Rectal smooth muscle tissue (tissue), 1 donor: Measurements from ENCODE around the gene FOXRED1.
A peak's percentile ranks its signal among the peaks of the same experiment; 100 is the strongest.
"Not testable (repeated sequence)": the region's sequence is repeated elsewhere in the genome, so short reads cannot be mapped to it uniquely, and the experiment has no call there.

Experiments used
- H3K27ac ChIP-seq: one replicate; pipeline ENCODE4 v1.7.0; 2013; ENCODE audit warnings: low read depth, low read length, inconsistent platforms
- H3K27me3 ChIP-seq: one replicate; pipeline ENCODE4 v1.7.0; 2013; ENCODE audit warnings: low read length; ENCODE audit not compliant: control insufficient read depth, insufficient read depth
- H3K36me3 ChIP-seq: one replicate; pipeline ENCODE4 v1.7.0; 2013; ENCODE audit warnings: low read length; ENCODE audit not compliant: control insufficient read depth, insufficient read depth
- H3K4me1 ChIP-seq: one replicate; pipeline ENCODE4 v1.7.0; 2013; ENCODE audit warnings: low read length; ENCODE audit not compliant: control insufficient read depth, insufficient read depth
- H3K4me3 ChIP-seq: one replicate; pipeline ENCODE4 v1.7.0; 2013; ENCODE audit warnings: low read length
- H3K9ac ChIP-seq: one replicate; pipeline ENCODE4 v1.7.0; 2013; ENCODE audit warnings: low read length

FOXRED1 gene

DNA sequence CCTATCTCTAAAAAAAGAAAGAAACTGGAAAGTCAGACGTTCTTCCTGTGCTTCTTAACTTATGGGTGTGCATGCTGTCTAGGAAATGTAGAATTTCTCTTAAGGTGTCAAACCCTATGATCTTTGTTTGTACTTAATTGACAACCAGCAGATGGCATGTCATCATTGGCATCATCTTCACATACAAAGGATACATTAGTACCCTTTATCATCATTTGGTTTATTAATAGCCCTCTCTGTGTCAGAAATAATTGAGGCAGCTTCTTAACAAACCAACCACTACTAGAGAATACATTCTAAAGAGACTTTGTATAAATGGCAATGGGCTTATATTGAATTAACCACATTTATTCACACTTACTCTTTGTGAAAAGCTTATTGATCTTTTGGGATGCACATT lies 14.1 kb upstream of the FOXRED1 start:
- Histone ChIP-seq H3K27ac (no peak overlapping the region), H3K4me1 (no peaks in the 10 kb centered on the region), H3K27me3 (no peaks in the 10 kb centered on the region), H3K4me3 (no peak overlapping the region), H3K36me3 (no peaks in the 10 kb centered on the region), H3K9ac (no peak overlapping the region)

DNA sequence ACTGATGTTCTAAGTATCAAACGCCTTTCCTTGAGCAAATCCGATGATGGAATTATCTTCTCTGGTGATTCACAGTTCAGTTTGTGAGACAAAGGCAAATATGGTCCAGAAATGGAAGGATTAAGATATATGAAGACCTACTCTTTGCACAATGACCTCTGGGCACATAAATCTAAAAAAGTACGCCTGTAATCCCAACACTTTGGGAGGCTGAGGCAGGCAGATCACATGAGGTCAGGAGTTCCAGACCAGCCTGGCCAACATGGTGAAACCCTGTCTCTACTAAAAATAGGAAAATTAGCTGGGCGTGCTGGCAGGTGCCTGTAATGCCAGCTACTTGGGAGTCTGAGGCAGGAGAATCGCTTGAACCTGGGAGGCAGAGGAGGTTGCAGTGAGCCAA lies 13.4 kb upstream of the FOXRED1 start:
- not testable (repeated sequence) for H3K36me3 ChIP-seq, H3K4me3 ChIP-seq, H3K9ac ChIP-seq, H3K27me3 ChIP-seq, H3K27ac ChIP-seq, H3K4me1 ChIP-seq

DNA sequence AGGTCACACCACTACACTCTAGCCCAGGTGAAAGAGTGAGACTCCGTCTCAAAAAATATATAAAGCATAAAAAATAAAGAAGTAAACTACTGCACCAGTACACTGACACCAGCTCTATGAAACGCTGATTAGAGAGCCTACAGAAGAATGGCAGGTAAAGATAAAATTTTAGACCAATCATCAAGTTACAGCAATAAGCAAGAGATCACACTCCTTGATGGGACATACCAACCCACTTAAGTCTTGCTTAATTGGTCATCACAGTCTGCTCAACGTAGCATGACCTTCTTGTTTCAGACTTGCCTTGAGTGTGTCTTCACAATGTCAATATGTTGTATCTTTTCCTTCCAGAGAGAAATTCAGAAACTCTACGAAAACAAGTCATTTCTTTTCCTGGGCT lies 12.7 kb upstream of the FOXRED1 start:
- peaks cover 3% of the 10 kb centered on the region for H3K36me3 ChIP-seq

DNA sequence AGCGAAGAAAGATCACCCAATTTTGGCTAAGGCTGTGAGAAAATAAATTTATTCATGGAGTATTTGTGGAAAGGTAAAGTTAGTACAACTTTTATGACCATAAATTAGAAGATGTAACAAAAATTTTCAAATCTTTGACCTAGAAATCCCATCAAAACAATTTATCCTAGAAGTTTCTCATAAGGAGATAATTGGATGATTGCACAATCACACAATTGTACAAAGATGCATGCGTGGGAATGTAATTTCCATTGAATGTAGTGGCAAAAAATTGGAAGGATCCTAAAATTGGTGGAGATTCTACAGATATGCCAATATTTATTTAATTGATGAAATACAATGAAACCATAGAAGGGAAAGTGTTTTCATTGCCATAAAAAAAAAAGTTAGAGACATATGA lies 11.8 kb upstream of the FOXRED1 start:
- Histone ChIP-seq H3K4me1 (no peaks in the 10 kb centered on the region), H3K27me3 (no peaks in the 10 kb centered on the region), H3K4me3 (no peak overlapping the region), H3K9ac (no peak overlapping the region), H3K27ac (no peak overlapping the region), H3K36me3 (peaks cover 9% of the 10 kb centered on the region)

More for the DNA sequence above, 12.7 kb upstream of the FOXRED1 start:
- H3K4me1 ChIP-seq: no peaks in the 10 kb centered on the region
- no peak overlapping the region for H3K27ac ChIP-seq
- H3K4me3 ChIP-seq: no peak overlapping the region
- H3K9ac ChIP-seq: no peak overlapping the region
- H3K27me3 ChIP-seq: no peaks in the 10 kb centered on the region

DNA sequence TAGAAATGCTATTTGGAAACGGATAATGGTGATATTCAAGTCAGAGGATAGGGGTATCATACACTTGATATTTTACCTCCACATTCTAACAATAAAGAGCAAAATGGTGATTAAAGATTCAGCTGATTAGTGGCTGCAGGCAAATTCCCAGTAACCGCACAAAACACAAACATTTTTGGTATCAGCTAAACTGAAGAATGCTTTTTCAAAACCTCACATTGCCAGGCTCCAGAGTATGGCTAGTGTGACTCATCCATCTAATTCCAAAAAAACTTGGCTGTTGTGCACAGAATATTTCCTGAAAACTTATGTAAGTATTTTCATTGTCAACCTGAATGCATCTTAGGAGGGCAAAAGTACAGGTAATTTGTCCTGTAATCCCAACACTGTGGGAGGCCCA lies 11.2 kb upstream of the FOXRED1 start:
- no peaks in the 10 kb centered on the region for H3K4me1 ChIP-seq
- no peak overlapping the region for H3K27ac ChIP-seq
- no peaks in the 10 kb centered on the region for H3K27me3 ChIP-seq
- H3K36me3 ChIP-seq: peaks cover 12% of the 10 kb centered on the region
- H3K9ac ChIP-seq: no peak overlapping the region
- no peak overlapping the region for H3K4me3 ChIP-seq

DNA sequence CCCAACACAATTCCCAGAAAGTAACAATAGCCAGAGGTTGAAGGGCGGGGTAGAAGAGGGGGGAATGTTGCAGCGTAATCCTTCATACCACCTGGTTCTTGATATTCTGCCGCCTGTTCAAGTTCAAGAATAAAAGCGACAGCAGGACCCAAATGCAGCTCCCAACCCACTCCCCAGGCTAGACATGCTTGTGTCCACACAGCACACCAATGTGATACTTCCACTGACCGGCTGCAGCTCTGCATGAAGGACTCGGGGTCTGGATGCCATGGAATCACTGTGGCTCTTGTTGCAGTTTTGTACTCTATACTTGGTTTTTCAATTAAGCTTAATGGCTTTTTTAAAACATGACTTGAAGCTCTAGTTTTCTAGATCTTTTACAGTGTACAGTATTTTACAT lies 6.7 kb upstream of the FOXRED1 start:
- H3K4me1 ChIP-seq: no peaks in the 10 kb centered on the region
- no peak overlapping the region for H3K27ac ChIP-seq
- no peak overlapping the region for H3K9ac ChIP-seq
- peaks cover 53% of the 10 kb centered on the region for H3K36me3 ChIP-seq
- H3K27me3 ChIP-seq: no peaks in the 10 kb centered on the region
- no peak overlapping the region for H3K4me3 ChIP-seq

DNA sequence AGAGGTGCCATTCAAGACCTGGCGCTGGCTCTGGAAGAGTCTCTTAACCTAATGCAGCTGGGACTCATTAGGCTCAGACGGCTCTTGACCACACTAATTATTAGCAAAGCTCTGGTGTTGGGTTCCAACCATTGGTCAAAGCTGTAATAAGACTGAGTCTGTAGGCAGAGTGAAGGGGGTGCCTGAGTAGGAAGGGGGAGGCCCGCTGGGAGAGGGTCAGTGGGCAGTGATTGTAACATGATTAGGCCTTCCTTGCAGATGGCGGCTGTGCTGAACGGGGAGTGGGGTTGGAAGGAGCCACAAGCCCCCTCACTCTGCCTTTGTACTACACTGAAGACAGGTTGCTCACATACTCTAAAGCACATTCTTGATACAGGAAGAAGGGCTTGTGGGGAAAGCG lies 5.5 kb upstream of the FOXRED1 start:
- Histone ChIP-seq H3K4me1 (peaks cover 6% of the 10 kb centered on the region), H3K9ac (no peak overlapping the region), H3K4me3 (no peak overlapping the region), H3K36me3 (peaks cover 53% of the 10 kb centered on the region), H3K27ac (no peak overlapping the region), H3K27me3 (no peaks in the 10 kb centered on the region)

DNA sequence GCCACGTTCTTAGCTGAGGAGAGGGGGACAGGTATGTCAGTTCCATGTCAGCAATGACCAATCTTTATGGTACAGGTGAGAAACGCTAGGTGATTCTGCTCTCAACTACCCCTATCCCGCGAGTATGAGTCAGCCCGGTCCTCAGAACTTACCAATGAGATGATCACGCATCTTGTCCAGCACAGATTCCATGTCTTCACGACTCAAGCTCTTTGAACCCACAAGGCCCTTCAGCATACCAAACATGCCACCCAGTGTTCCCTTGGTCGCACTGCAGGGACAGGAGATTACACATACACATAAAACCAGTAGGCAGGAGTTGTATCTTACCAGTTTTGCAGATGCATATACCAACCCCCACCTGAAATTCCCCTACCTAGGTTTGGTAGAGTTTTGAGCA lies 3.1 kb upstream of the FOXRED1 start:
- no peak overlapping the region for H3K4me3 ChIP-seq
- H3K27ac ChIP-seq: no peak overlapping the region
- H3K36me3 ChIP-seq: peaks cover 53% of the 10 kb centered on the region
- no peaks in the 10 kb centered on the region for H3K27me3 ChIP-seq
- H3K9ac ChIP-seq: no peak overlapping the region
- peaks cover 6% of the 10 kb centered on the region for H3K4me1 ChIP-seq

DNA sequence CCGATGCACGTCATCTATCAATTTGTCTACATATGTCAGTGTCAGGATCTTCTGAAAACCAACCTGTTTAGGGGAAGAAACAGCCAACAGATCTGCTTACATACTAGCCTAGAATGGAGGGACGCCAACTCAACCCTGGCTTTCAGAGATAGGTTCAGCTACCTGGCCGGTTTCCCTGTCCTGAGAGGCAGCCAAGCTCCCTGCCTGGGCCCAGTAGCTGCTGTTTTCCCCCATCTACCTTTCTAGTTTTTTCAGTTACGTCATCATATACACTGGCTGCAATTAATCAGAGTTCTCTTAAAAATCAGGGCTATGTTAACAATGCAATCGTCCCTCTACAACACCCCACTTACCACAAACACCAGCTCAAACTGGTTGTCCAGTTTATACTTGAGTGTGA lies 1.3 kb upstream of the FOXRED1 start:
- no peaks in the 10 kb centered on the region for H3K27me3 ChIP-seq
- H3K9ac ChIP-seq: peak overlapping the region; percentile 92
- H3K36me3 ChIP-seq: peaks cover 40% of the 10 kb centered on the region
- peak overlapping the region; percentile 85 for H3K27ac ChIP-seq
- peaks cover 6% of the 10 kb centered on the region for H3K4me1 ChIP-seq
- peak overlapping the region; percentile 97 for H3K4me3 ChIP-seq

DNA sequence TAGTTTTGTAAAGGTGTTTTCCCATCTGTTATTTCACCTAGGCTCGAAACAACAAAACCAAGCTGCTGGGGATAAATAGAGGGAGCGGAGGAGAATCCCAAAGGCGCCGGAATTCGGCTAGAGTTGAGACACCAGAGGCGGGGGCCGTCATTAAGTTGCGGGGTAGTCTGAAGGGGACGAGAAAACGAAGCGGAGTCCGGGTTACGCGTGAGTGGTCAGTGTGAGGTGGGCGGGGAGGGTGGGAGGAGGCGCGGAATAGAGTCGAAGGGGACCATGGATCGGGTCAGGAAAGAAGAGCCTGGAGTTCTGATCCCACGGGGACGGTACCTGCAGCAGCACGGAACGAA lies 620 bp upstream of the FOXRED1 start:
- H3K4me3 ChIP-seq: peak overlapping the region; percentile 97
- H3K27me3 ChIP-seq: no peaks in the 10 kb centered on the region
- H3K27ac ChIP-seq: peak overlapping the region; percentile 85
- peaks cover 6% of the 10 kb centered on the region for H3K4me1 ChIP-seq
- H3K9ac ChIP-seq: peak overlapping the region; percentile 92
- H3K36me3 ChIP-seq: peaks cover 35% of the 10 kb centered on the region

DNA sequence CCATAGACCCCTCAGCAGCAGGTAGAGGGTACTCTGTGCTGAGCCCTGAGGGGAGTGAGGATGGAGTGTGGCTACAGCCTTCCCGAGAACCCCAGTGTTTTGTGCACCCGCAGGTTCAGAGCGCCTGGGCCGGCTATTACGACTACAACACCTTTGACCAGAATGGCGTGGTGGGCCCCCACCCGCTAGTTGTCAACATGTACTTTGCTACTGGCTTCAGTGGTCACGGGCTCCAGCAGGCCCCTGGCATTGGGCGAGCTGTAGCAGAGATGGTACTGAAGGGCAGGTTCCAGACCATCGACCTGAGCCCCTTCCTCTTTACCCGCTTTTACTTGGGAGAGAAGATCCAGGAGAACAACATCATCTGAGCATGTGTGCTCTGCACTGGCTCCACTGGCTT lies 8.4 kb downstream of the FOXRED1 start:
- no peak overlapping the region for H3K27ac ChIP-seq
- H3K36me3 ChIP-seq: peaks cover 14% of the 10 kb centered on the region
- no peaks in the 10 kb centered on the region for H3K27me3 ChIP-seq
- no peak overlapping the region for H3K4me3 ChIP-seq
- H3K4me1 ChIP-seq: peaks cover 5% of the 10 kb centered on the region
- H3K9ac ChIP-seq: no peak overlapping the region

DNA sequence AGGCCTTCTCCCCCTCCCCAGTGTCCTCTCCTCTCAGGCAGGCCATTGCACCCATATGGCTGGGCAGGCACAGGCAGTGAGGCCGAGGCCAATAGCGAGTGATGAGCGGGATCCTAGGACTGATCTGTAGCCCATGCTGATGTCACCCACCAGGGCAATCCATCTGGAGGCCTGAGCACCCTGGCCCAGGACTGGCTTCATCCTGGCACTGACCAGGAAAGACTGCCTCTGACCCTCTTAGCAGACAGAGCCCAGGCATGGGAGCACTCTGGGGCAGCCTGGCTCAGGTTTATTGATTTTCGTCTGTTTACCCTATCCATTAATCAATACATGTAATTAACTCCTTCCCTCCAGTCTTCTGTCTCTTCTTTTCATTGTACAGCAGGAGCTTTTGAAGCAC lies 8.8 kb downstream of the FOXRED1 start:
- no peaks in the 10 kb centered on the region for H3K27me3 ChIP-seq
- peaks cover 14% of the 10 kb centered on the region for H3K36me3 ChIP-seq
- H3K27ac ChIP-seq: no peak overlapping the region
- H3K4me1 ChIP-seq: peaks cover 5% of the 10 kb centered on the region
- H3K9ac ChIP-seq: no peak overlapping the region
- no peak overlapping the region for H3K4me3 ChIP-seq

DNA sequence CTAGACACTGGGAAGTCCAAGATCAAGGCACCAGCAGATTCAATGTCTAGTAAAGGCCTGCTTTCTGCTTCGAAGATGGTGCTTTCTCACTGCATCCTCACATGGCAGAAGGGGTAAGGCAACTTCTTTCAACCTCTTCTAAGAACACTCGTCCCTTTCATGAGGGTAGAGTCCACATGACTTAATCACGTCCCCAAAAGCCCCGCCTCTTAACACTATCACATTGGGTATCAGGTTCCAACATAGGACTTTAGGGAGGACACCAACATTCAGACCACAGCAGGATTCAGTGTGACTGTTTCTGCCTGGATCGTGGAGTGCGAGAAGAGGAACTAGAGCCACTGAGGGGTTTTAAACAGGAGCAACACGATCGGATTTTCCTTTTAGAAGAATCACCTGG lies 10.2 kb downstream of the FOXRED1 start:
- Histone ChIP-seq H3K36me3 (peaks cover 10% of the 10 kb centered on the region), H3K9ac (no peak overlapping the region), H3K27me3 (no peaks in the 10 kb centered on the region), H3K27ac (no peak overlapping the region), H3K4me3 (no peak overlapping the region), H3K4me1 (peaks cover 5% of the 10 kb centered on the region)

DNA sequence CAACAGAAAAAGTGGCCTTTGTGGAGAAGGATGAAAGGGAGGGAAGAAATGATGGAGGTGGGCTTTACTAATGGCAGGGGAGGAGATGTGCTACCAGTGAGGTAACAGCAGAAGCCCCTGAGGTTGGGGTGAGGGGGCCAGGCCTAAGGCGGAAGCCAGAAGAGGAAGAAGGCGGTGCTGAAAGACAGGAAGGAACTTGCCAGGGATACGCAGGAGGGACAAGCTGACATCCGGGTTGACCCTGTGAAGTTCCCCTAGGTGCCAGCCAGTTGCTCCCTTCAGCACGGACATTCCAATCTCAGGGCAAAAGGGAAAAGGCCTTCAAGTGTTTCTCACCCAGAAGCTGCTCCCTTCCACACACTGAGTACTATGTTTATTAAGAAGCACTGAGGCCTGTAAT lies 11.6 kb downstream of the FOXRED1 start:
- Histone ChIP-seq H3K4me3 (no peak overlapping the region), H3K27ac (no peak overlapping the region), H3K4me1 (peaks cover 5% of the 10 kb centered on the region), H3K36me3 (peaks cover 3% of the 10 kb centered on the region), H3K27me3 (no peaks in the 10 kb centered on the region), H3K9ac (no peak overlapping the region)
